WERI-Rb-1 (cell line): ENCODE measurements around the gene SHISA6.

Experiments used
- DNase-seq: peaks from one replicate; pipeline ENCODE4 v3.0.0-alpha.2; 2020
- H3K27ac ChIP-seq: fragments of 250-450 bp; sonication (Bioruptor Pico); 2 replicates; pipeline ENCODE4 v1.5.1; 2020; ENCODE audit warnings: mild to moderate bottlenecking, moderate library complexity
- H3K27me3 ChIP-seq: fragments of 250-450 bp; sonication (Bioruptor Pico); 2 replicates; pipeline ENCODE4 v1.5.1; 2021; ENCODE audit warnings: mild to moderate bottlenecking, low read depth, moderate library complexity; ENCODE audit not compliant: insufficient read depth, severe bottlenecking
- H3K36me3 ChIP-seq: fragments of 250-450 bp; sonication (Bioruptor Pico); 2 replicates; pipeline ENCODE4 v1.5.1; 2020; ENCODE audit warnings: mild to moderate bottlenecking, moderate library complexity
- H3K4me3 ChIP-seq: 2 replicates; pipeline ENCODE4 v1.5.1; 2011; ENCODE audit warnings: low read depth, mild to moderate bottlenecking, control low read depth, low read length
- H3K9me3 ChIP-seq: fragments of 250-450 bp; sonication (Bioruptor Pico); 2 replicates; pipeline ENCODE4 v1.5.1; 2021; ENCODE audit warnings: mild to moderate bottlenecking, moderate library complexity; ENCODE audit not compliant: severe bottlenecking
- TF ChIP-seq, protein P1 (sequence below): IDR thresholded peaks from 2 replicates; pipeline ENCODE4 v1.5.1; 2011; ENCODE audit warnings: low read depth, mild to moderate bottlenecking, control low read depth, inconsistent platforms, low read length

The SHISA6 gene

GRCh38 chr17:11487469-11487868, 246.5 kb downstream of the SHISA6 start:
- no peak overlapping the region for H3K27ac ChIP-seq
- no peak overlapping the region for H3K4me3 ChIP-seq
- H3K27me3 ChIP-seq = peaks cover 44% of the 10 kb centered on the region
- peak; percentile 55 for DNase-seq
- no peaks in the 10 kb centered on the region for H3K9me3 ChIP-seq
- H3K36me3 ChIP-seq = no peaks in the 10 kb centered on the region
- TF ChIP-seq, protein P1, sequence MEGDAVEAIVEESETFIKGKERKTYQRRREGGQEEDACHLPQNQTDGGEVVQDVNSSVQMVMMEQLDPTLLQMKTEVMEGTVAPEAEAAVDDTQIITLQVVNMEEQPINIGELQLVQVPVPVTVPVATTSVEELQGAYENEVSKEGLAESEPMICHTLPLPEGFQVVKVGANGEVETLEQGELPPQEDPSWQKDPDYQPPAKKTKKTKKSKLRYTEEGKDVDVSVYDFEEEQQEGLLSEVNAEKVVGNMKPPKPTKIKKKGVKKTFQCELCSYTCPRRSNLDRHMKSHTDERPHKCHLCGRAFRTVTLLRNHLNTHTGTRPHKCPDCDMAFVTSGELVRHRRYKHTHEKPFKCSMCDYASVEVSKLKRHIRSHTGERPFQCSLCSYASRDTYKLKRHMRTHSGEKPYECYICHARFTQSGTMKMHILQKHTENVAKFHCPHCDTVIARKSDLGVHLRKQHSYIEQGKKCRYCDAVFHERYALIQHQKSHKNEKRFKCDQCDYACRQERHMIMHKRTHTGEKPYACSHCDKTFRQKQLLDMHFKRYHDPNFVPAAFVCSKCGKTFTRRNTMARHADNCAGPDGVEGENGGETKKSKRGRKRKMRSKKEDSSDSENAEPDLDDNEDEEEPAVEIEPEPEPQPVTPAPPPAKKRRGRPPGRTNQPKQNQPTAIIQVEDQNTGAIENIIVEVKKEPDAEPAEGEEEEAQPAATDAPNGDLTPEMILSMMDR = no peak

- H3K27me3 ChIP-seq = peaks cover 44% of the 10 kb centered on the region
- no peaks in the 10 kb centered on the region for H3K9me3 ChIP-seq
- no peak overlapping the region for H3K4me3 ChIP-seq
- no peak overlapping the region for H3K27ac ChIP-seq
- DNase-seq = no peak
- TF ChIP-seq, protein P1 = no peak
- no peaks in the 10 kb centered on the region for H3K36me3 ChIP-seq
These were observed 247.4 kb downstream of the SHISA6 start for GRCh38 chr17:11488407-11488806.

DNA sequence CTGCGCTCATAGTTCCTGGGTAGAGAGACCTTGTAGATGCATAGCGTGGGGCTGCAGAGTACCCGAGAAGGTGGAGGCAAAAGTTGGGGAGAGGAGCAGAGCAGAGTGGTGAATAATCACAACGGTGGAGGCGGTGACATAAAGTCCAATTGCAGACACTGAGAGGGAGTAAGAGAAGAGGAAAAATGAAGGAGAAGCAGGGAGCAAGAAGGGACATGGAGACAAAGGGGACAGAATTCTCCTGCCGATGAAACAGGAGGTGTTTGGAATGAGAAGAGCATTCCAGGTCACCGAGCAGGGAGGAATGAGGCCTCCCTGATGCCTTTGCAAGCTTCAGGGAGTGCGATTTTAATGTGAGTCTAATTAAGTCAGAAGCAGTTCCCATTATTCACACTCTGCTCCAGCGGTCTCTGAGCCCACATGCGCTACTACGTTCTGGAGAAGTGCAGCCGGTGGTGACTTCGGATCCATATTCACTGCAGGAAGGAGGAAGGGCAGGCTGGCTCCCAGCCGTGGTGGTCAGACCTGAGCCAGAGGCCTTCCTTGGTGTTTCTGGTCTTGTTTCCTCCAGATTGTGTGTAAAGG, 249.2 kb downstream of the SHISA6 start:
- Histone ChIP-seq H3K4me3 (no peak overlapping the region), H3K27ac (no peak overlapping the region), H3K27me3 (peaks cover 38% of the 10 kb centered on the region), H3K36me3 (no peaks in the 10 kb centered on the region), H3K9me3 (no peaks in the 10 kb centered on the region)
- TF ChIP-seq, protein P1 = no peak
- DNase-seq = no peak

DNA sequence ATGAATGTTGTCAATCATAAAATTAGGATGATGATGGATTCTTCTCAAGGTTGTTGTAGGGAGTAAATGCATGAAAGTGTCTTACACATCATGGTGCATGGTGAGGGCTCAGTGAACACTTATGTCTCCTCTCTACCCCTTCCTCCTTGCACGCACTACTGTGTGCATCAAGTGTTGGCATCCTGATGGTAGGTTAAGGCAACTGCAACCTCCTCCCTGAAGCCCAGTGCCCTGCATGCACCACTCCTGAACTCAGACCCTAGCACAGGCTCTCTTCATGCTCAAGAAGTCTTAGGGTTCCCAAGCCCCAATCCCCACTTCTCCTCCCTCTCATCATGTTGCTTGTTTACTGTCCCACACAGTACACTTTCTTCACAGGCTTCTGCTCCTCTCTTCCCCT, 251.5 kb downstream of the SHISA6 start:
- H3K27me3 ChIP-seq = peaks cover 20% of the 10 kb centered on the region
- TF ChIP-seq, protein P1 = no peak
- H3K9me3 ChIP-seq = no peaks in the 10 kb centered on the region
- no peak for DNase-seq
- no peaks in the 10 kb centered on the region for H3K36me3 ChIP-seq
- H3K4me3 ChIP-seq = no peak overlapping the region
- H3K27ac ChIP-seq = no peak overlapping the region

DNA sequence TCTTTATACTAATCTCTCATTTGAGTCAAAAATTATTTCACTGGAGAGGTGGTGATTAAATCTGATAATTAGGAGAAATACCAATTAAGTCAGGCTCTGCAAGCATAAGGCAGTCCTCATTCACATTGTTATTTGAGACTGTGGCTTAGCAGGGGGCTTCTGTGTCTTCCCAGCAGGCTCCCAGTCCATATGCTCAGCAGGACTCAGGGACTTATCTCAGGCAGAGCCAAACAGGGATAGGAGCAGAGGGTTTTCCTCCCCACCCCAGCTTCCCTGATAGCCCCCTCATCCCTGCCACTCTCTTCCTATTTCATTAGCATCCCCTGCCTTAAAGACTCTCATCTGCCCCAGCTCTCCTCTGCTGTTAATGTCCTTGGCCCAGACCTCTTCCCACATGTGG, 252.9 kb downstream of the SHISA6 start:
- H3K36me3 ChIP-seq = no peaks in the 10 kb centered on the region
- H3K27ac ChIP-seq = no peak overlapping the region
- H3K27me3 ChIP-seq = peaks cover 12% of the 10 kb centered on the region
- TF ChIP-seq, protein P1 = no peak
- H3K9me3 ChIP-seq = no peaks in the 10 kb centered on the region
- no peak overlapping the region for H3K4me3 ChIP-seq
- peak; percentile 58 for DNase-seq

DNA sequence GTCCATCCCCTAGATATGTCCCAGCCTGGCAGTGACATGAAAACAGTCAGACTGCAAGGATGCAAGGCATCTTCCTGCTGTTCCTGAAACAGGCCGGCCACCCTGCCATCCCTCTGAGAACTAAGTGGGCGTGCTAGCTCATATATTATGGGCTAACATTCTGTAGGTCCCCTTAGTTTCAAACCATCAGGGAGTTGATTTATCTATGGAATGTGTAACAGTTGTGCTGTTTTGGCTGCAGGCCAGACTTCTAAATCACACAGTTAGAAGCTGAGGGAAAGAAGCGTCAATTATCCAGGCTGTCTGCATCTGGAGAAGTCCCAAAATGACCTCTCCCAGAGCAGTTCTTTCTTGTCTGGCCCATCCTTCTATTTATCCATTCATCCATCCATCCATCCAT, 254.6 kb downstream of the SHISA6 start:
- Histone ChIP-seq H3K9me3 (no peaks in the 10 kb centered on the region), H3K36me3 (no peaks in the 10 kb centered on the region), H3K27ac (no peak overlapping the region), H3K4me3 (no peak overlapping the region), H3K27me3 (no peaks in the 10 kb centered on the region)
- DNase-seq = no peak
- TF ChIP-seq, protein P1 = no peak
